WTC11 (cell line): Measurements from ENCODE around the gene RSKR. TPM values are rescaled to one million over a fixed set of nuclear protein-coding genes. Genes with fewer than 3 reads are reported as not detected.
A peak's percentile ranks its signal among the peaks of the same experiment; 100 is the strongest.

ENCODE experiments used
- CBFB ChIP-seq: sonication (generic); formaldehyde crosslinking; IDR thresholded peaks from 2 replicates; pipeline ENCODE4 v1.8.1; 2022; ENCODE audit warnings: mild to moderate bottlenecking, low read depth, missing genetic modification reagents
- CREM ChIP-seq: sonication (generic); formaldehyde crosslinking; IDR thresholded peaks from 2 replicates; pipeline ENCODE4 v1.8.1; 2022; ENCODE audit warnings: mild to moderate bottlenecking, missing genetic modification reagents, moderate library complexity
- E2F1 ChIP-seq: sonication (generic); formaldehyde crosslinking; IDR thresholded peaks from 2 replicates; pipeline ENCODE4 v1.8.0; 2022; ENCODE audit warnings: mild to moderate bottlenecking, missing genetic modification reagents
- E2F5 ChIP-seq: sonication (generic); formaldehyde crosslinking; IDR thresholded peaks from 2 replicates; pipeline ENCODE4 v1.8.1; 2022; ENCODE audit warnings: mild to moderate bottlenecking, moderate library complexity, missing genetic modification reagents
- ETV6 ChIP-seq: sonication (generic); formaldehyde crosslinking; IDR thresholded peaks from 2 replicates; pipeline ENCODE4 v1.8.1; 2022; ENCODE audit warnings: mild to moderate bottlenecking, missing genetic modification reagents
- FOXK1 ChIP-seq: sonication (generic); formaldehyde crosslinking; IDR thresholded peaks from 2 replicates; pipeline ENCODE4 v1.8.0; 2022; ENCODE audit warnings: mild to moderate bottlenecking, moderate library complexity, missing genetic modification reagents
- GTF2I ChIP-seq: fragments of 250-450 bp; sonication (Bioruptor Pico); conservative IDR thresholded peaks from 2 replicates; pipeline ENCODE4 v1.4.0; 2021; ENCODE audit warnings: mild to moderate bottlenecking
- MLX ChIP-seq: sonication (generic); formaldehyde crosslinking; IDR thresholded peaks from 2 replicates; pipeline ENCODE4 v1.8.1; 2023; ENCODE audit warnings: mild to moderate bottlenecking, missing genetic modification reagents, moderate library complexity
- MYBL2 ChIP-seq: sonication (generic); formaldehyde crosslinking; IDR thresholded peaks from 2 replicates; pipeline ENCODE4 v1.8.1; 2023; ENCODE audit warnings: mild to moderate bottlenecking, moderate library complexity, missing genetic modification reagents
- SP1 ChIP-seq: sonication (generic); formaldehyde crosslinking; conservative IDR thresholded peaks from 2 replicates; pipeline ENCODE4 v1.8.1; 2022; ENCODE audit warnings: missing genetic modification reagents
- ZMAT4 ChIP-seq: fragments of 250-450 bp; sonication (Bioruptor Pico); IDR thresholded peaks from 2 replicates; pipeline ENCODE4 v1.9.0; 2021; ENCODE audit warnings: mild to moderate bottlenecking
- ZNF121 ChIP-seq: sonication (generic); formaldehyde crosslinking; IDR thresholded peaks from 2 replicates; pipeline ENCODE4 v1.8.0; 2023; ENCODE audit warnings: missing genetic modification reagents
- ZNF219 ChIP-seq: sonication (generic); formaldehyde crosslinking; IDR thresholded peaks from 2 replicates; pipeline ENCODE4 v1.8.0; 2023; ENCODE audit warnings: missing genetic modification reagents, mild to moderate bottlenecking, borderline replicate concordance
- ZNF263 ChIP-seq: sonication (generic); formaldehyde crosslinking; IDR thresholded peaks from 2 replicates; pipeline ENCODE4 v1.8.1; 2022; ENCODE audit warnings: low read depth, mild to moderate bottlenecking, moderate library complexity, missing genetic modification reagents
- ZNF423 ChIP-seq: fragments of 250-450 bp; sonication (Bioruptor Pico); IDR thresholded peaks from 2 replicates; pipeline ENCODE4 v2.1.2; 2022; ENCODE audit warnings: mild to moderate bottlenecking, moderate library complexity
- total RNA-seq: library from RNA; stranded (reverse); gene quantifications from 3 replicates; pipeline ENCODE4 v1.2.3, GENCODE V29; 2021
- TF ChIP-seq, protein P1 (sequence below): sonication (generic); formaldehyde crosslinking; IDR thresholded peaks from 2 replicates; pipeline ENCODE4 v1.8.0; 2022; ENCODE audit warnings: mild to moderate bottlenecking, missing genetic modification reagents
- TF ChIP-seq, protein P2 (sequence below): sonication (generic); formaldehyde crosslinking; IDR thresholded peaks from 2 replicates; pipeline ENCODE4 v1.8.0; 2023; ENCODE audit warnings: missing genetic modification reagents, mild to moderate bottlenecking, borderline replicate concordance

RSKR gene
- total RNA-seq, 1 experiment from 2014 or later, result 28.0 TPM

- TF ChIP-seq ZNF121 (CRISPR knock-in tag) (peak; percentile 63; the same call in 1 of the 2 replicates), FOXK1 (CRISPR knock-in tag) (peak; percentile 70), SP1 (CRISPR knock-in tag) (peak; percentile 97), ZNF423 (CRISPR knock-in tag) (0 out of 2 replicates have a peak, but pooled peaks have one; percentile 7), MYBL2 (CRISPR knock-in tag) (peak; percentile 25; the same call in 1 of the 2 replicates), CBFB (CRISPR knock-in tag) (no peak), ZMAT4 (CRISPR knock-in tag) (no peak), ZNF263 (CRISPR knock-in tag) (peak; percentile 72; the same call in 1 of the 2 replicates), CREM (CRISPR knock-in tag) (peak; percentile 77; the same call in 1 of the 2 replicates), GTF2I (no peak), E2F5 (CRISPR knock-in tag) (peak; percentile 49), MLX (CRISPR knock-in tag) (0 out of 2 replicates have a peak, but pooled peaks have one; percentile 31), ETV6 (peak; percentile 87), E2F1 (CRISPR knock-in tag) (peak; percentile 68; the same call in 1 of the 2 replicates), ZNF219 (CRISPR knock-in tag) (no peak)
- TF ChIP-seq, protein P1, sequence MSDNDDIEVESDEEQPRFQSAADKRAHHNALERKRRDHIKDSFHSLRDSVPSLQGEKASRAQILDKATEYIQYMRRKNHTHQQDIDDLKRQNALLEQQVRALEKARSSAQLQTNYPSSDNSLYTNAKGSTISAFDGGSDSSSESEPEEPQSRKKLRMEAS, result peak; percentile 55
- TF ChIP-seq, protein P2, sequence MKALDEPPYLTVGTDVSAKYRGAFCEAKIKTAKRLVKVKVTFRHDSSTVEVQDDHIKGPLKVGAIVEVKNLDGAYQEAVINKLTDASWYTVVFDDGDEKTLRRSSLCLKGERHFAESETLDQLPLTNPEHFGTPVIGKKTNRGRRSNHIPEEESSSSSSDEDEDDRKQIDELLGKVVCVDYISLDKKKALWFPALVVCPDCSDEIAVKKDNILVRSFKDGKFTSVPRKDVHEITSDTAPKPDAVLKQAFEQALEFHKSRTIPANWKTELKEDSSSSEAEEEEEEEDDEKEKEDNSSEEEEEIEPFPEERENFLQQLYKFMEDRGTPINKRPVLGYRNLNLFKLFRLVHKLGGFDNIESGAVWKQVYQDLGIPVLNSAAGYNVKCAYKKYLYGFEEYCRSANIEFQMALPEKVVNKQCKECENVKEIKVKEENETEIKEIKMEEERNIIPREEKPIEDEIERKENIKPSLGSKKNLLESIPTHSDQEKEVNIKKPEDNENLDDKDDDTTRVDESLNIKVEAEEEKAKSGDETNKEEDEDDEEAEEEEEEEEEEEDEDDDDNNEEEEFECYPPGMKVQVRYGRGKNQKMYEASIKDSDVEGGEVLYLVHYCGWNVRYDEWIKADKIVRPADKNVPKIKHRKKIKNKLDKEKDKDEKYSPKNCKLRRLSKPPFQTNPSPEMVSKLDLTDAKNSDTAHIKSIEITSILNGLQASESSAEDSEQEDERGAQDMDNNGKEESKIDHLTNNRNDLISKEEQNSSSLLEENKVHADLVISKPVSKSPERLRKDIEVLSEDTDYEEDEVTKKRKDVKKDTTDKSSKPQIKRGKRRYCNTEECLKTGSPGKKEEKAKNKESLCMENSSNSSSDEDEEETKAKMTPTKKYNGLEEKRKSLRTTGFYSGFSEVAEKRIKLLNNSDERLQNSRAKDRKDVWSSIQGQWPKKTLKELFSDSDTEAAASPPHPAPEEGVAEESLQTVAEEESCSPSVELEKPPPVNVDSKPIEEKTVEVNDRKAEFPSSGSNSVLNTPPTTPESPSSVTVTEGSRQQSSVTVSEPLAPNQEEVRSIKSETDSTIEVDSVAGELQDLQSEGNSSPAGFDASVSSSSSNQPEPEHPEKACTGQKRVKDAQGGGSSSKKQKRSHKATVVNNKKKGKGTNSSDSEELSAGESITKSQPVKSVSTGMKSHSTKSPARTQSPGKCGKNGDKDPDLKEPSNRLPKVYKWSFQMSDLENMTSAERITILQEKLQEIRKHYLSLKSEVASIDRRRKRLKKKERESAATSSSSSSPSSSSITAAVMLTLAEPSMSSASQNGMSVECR, result peak; percentile 63; the same call in 1 of the 2 replicates
Observed at GRCh38 chr17:28644787-28645575, 31.0 kb upstream of the RSKR start, which contains the start of gene BLTP2 (continued).
